ENCODE data around the gene CCL13. TPM values are rescaled to one million over a fixed set of nuclear protein-coding genes. Genes with fewer than 3 reads are reported as not detected.

CCL13 gene
- total and polyA plus RNA-seq, 10 donors = 0.12 to 0.54 TPM; not detected in 8

- no peaks in the 10 kb centered on the region for H3K36me3 ChIP-seq
Observed at GRCh38 chr17:34352191-34352590, 4.1 kb upstream of the CCL13 start.

GRCh38 chr17:34354637-34355036 lies 1.6 kb upstream of the CCL13 start:
- TF ChIP-seq POLR2A (IDR thresholded peaks at IDR 0.05) (no peak), POLR2AphosphoS5 (IDR thresholded peaks at IDR 0.05) (no peak), CTCF (IDR thresholded peaks at IDR 0.05 in 8 of 11, conservative IDR thresholded peaks at IDR 0.05 in 3 of 11) (no peak)
- no peaks in the 10 kb centered on the region for H3K27me3 ChIP-seq (replicated peaks in 1 of 7)
- no peak for DNase-seq
- intact Hi-C loops (cut with DNase I; ENCODE audit: low total_unique reads) = no loop called here
- no peak overlapping the region for H3K4me3 ChIP-seq
- H3K9me3 ChIP-seq = peaks cover 0 to 7% (median 0%) of the 10 kb centered on the region in 8 donors
- no peak overlapping the region for H3K27ac ChIP-seq
- H3K4me1 ChIP-seq = no peaks in the 10 kb centered on the region
- no peaks in the 10 kb centered on the region for H3K36me3 ChIP-seq

More at GRCh38 chr17:34352191-34352590, 4.1 kb upstream of the CCL13 start:
- H3K9me3 ChIP-seq = peaks cover 0 to 7% (median 0%) of the 10 kb centered on the region in 8 donors
- H3K27me3 ChIP-seq (replicated peaks in 1 of 7) = peaks cover 0 to 6% (median 0%) of the 10 kb centered on the region in 7 donors
- DNase-seq = no peak
- no peak overlapping the region for H3K27ac ChIP-seq
- TF ChIP-seq POLR2A (IDR thresholded peaks at IDR 0.05) (no peak), CTCF (IDR thresholded peaks at IDR 0.05 in 8 of 11, conservative IDR thresholded peaks at IDR 0.05 in 3 of 11) (no peak), POLR2AphosphoS5 (IDR thresholded peaks at IDR 0.05) (no peak)
- H3K4me3 ChIP-seq = no peak overlapping the region
- intact Hi-C loops (cut with DNase I; ENCODE audit: low total_unique reads) = no loop called here
- no peaks in the 10 kb centered on the region for H3K4me1 ChIP-seq

- 64 to 84% (median 83%) methylated on average over 2 of the region's 2 CpGs for WGBS, 5 donors
- peaks cover 0 to 8% (median 0%) of the 10 kb centered on the region in 7 donors for H3K27me3 ChIP-seq (replicated peaks in 1 of 7)
- peaks cover 0 to 5% (median 0%) of the 10 kb centered on the region in 6 donors for H3K4me1 ChIP-seq
- H3K36me3 ChIP-seq = no peaks in the 10 kb centered on the region
- TF ChIP-seq CTCF (IDR thresholded peaks at IDR 0.05 in 8 of 11, conservative IDR thresholded peaks at IDR 0.05 in 3 of 11) (no peak), POLR2A (IDR thresholded peaks at IDR 0.05) (no peak), POLR2AphosphoS5 (IDR thresholded peaks at IDR 0.05) (no peak)
- H3K4me3 ChIP-seq = no peak overlapping the region
- H3K9me3 ChIP-seq = peaks cover 0 to 7% (median 0%) of the 10 kb centered on the region in 8 donors
- intact Hi-C loops (cut with DNase I; ENCODE audit: low total_unique reads) = no loop called here
- no peak overlapping the region for H3K27ac ChIP-seq
- DNase-seq = no peak
Observed at GRCh38 chr17:34357398-34357797, 1.1 kb downstream of the CCL13 start.

GRCh38 chr17:34358631-34359030 lies 2.4 kb downstream of the CCL13 start:
- WGBS, 5 donors = 93 to 98% (median 97%) methylated on average over 3 of the region's 3 CpGs
- H3K9me3 ChIP-seq = peaks cover 0 to 6% (median 0%) of the 10 kb centered on the region in 8 donors
- H3K27ac ChIP-seq = no peak overlapping the region
- no peak for DNase-seq
- peaks cover 0 to 19% (median 0%) of the 10 kb centered on the region in 7 donors for H3K27me3 ChIP-seq (replicated peaks in 1 of 7)
- no peak overlapping the region for H3K4me3 ChIP-seq
- peaks cover 0 to 5% (median 0%) of the 10 kb centered on the region in 6 donors for H3K4me1 ChIP-seq
- TF ChIP-seq POLR2AphosphoS5 (IDR thresholded peaks at IDR 0.05) (no peak), CTCF (IDR thresholded peaks at IDR 0.05 in 8 of 11, conservative IDR thresholded peaks at IDR 0.05 in 3 of 11) (no peak), POLR2A (IDR thresholded peaks at IDR 0.05) (no peak)
- intact Hi-C loops (cut with DNase I; ENCODE audit: low total_unique reads) = no loop called here
- no peaks in the 10 kb centered on the region for H3K36me3 ChIP-seq
